ENCODE results near the gene HYI. TPM values are rescaled to one million over a fixed set of nuclear protein-coding genes. Genes with fewer than 3 reads are reported as not detected.
"Not testable (repeated sequence)": the region's sequence is repeated elsewhere in the genome, so short reads cannot be mapped to it uniquely, and the experiment has no call there.

The HYI gene
- polyA plus RNA-seq, 12 donors, result 14.5 to 36.8 (median 20.7) TPM; not detected in 1

DNA sequence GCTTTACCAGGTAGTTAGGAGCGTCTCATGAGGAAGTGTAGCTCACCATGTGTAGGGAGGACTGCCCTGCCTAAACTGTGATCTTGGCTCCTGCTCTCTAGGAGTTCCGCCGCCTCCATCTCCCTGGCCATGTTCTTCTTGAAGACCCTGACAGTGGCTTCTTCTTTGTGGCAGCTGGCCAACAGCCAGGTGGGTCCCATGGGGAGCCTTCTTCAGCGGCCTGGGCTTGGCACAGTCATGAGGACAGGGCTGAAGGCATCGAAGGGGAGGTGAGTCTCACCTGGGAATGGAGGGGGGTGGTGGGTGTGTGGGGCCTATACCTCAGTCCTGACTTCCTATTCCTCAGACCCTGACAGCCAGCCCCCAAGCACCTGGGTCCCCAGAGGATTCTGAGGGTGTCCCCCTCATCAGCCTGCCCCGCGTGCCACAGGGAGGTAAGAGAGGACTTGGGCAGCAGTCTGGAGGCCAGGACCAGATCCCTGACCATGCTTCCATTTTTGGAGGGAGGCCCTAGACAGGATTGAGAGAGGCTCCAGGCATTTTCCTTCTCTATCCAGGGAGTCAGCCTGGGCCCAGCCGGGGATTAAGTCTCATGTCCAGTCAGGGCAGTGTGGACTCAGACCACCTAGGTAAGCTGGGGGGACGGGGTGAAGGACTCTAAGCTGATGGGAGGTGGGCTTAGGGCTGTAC, 21.4 kb downstream of the HYI start:
- no peak for DNase-seq

DNA sequence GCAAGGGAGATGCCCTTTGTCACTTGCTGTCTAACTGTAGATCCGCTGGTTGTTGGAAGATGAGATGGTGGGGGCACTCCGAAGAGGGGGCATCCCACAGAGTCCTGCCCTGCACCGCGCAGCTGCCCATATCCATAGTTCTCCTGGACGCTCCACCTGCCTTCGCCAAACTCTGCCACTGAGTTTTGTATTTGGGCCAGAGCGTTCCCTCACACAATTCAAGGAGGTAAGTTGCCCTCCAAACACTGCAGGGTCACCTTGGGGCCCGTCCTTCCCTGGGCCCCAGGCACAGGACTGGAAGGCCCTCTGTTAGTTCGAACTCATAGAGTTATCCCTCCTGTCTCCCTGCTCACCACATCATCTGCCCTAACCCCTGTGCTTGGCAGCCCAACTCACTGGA, 22.1 kb downstream of the HYI start:
- DNase-seq, result no peak

DNA sequence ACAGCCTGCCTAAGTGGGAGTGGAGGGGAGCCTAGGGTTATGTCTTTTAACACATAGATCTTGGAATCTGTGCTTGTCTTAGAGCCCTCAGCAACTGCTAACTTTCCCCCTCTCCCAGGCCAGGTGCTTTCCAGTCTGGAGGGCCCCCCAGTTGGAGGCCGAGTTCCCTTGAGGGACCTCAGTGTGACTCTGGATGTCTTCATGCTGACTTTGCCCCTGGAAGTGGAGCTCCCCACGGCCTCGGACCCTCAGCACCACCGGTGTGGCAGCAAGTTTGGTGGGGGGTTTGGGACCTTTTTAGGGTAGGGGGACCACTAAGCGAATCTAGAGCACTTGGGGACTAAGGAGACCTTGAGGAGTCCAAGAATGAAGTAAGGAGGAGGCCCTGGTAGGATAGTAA, 22.9 kb downstream of the HYI start:
- DNase-seq, result no peak

DNA sequence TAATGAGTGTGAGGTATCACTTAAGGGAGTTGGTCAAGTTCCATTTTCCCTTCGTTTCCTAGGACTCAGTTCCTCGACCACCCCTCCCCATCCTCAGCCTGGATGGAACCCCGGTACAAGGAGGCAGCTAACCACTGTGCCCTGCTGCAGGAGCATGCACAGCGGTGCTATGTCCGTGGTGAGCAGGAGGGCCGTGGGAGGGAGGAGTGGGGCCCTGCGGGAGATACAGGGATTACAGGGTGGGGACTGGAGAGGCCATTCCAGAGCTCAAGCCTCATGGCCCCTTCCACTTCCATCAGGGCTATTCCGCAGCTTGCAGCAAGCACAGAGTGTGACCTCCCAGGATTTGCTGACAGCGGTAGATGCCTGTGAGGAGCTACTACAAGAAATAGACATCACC, 25.8 kb downstream of the HYI start:
- no peak for DNase-seq

DNA sequence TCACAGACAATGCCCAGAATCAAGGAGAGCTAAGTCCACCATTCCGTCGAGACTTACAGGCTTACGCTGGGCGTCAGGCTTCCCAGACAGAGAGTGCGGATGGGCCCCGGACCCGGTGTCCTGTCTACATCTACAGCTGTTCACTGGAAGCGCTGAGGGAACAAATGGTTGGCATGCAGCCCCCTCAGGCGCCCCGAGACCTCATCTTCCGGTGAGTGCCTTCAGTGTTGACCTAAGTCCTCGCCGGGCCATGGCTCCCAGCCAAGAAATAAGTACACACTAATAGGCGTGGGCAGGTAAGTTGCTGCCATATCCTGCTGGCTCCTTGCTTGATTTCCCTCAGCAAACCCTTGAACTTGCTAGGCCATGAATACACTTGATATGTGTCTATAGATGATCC, 26.2 kb downstream of the HYI start:
- DNase-seq, result no peak

DNA sequence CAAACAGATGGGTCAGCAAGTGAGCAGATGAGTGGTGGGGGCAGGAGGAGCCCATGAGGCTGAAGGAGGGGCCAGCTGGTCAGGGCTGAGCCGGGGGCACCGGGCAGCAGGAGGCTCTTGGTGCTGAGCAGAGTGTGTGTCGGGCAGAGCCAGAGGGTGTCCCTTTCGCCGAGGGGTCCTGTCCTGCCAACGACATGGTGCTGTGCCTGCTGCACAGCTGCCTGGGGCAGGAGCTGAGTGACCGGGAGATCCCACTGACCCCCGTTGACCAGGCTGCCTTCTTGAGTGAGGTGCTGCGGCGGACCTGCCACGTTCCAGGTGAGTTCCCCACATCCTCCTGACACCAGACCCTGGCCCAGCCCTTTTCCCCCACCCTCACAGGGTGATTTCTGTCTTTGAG, 27.5 kb downstream of the HYI start:
- DNase-seq, result no peak

DNA sequence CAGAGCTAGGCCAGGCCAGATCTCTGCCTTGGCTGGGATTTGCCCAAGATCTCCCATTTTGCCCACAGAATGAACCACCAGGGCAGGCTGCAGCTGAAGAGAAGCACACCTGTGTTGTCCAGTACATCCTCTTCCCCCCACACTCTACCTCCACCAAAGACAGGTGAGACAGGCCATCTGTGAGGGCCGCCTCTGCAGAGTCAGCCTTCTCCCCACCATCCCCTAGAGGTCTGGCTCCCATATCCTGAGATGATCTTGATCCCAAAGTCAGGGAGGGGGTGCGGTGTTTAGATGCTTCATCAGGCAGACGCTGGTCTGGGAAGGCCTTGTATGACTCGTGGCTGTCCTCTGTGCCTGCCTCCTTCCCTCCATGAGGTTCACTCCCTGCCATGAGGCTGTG, 28.7 kb downstream of the HYI start:
- DNase-seq, result no peak

DNA sequence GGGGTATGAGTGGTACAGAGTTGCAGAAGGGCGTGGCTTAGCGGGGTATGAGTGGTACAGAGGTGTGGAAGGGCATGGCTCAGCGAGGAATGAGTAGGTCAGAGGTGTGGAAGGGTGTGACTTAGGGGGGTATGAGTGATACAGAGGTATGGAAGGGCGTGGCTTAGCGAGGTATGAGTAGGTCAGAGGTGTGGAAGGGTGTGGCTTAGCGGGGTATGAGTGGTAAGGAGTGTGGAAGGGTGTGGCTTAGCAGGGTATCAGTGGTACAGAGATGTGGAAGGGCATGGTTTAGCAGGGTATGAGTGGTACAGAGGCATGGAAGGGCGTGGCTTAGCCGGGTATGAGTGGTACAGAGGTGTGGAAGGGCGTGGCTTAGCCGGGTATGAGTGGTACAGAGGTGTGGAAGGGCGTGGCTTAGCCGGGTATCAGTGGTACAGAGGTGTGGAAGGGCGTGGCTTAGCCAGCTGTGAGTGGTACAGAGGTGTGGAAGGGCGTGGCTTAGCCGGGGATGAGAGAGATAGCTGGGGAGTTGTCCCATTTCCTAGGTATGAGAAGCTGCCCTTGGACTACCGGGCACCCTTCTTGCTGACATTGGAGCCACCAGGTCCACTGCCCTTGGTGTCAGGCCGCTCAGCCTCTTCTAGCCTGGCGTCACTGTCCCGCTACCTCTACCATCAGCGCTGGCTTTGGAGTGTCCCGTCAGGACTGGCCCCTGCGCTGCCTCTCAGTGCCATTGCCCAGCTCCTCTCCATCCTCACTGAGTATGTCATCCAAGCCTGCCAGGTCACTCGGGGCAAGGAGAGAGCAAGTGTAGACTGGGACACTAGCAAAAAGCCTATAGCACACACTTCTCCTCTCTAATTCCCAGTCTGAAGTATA, 29.8 kb downstream of the HYI start:
- no peak for DNase-seq

DNA sequence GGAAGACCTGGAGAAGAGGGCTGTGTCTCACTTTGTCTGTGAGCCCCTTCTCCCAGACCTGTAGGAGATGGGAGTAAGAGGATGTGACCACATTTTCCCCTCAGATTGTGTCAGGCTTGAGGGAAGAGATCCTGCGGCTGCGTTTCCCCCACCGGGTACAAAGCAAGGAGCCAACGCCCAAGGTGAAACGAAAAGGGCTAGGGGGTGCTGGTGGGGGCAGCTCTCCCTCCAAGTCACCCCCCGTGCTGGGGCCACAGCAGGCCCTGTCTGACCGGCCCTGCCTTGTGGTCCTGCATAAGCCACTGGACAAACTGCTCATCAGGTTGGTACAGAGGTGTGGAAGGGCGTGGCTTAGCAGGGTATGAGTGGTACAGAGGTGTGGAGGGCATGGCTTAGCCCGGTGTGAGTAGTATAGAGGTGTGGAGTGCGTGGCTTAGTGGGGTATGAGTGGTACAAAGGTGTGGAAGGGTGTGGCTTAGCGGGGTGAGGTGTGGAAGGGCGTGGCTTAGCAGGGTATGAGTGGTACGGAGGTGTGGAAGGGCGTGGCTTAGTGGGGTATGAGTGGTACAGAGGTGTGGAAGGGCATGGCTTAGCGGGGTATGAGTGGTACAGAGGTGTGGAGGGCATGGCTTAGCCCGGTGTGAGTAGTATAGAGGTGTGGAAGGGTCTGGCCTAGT, 30.6 kb downstream of the HYI start:
- no peak for DNase-seq

DNA sequence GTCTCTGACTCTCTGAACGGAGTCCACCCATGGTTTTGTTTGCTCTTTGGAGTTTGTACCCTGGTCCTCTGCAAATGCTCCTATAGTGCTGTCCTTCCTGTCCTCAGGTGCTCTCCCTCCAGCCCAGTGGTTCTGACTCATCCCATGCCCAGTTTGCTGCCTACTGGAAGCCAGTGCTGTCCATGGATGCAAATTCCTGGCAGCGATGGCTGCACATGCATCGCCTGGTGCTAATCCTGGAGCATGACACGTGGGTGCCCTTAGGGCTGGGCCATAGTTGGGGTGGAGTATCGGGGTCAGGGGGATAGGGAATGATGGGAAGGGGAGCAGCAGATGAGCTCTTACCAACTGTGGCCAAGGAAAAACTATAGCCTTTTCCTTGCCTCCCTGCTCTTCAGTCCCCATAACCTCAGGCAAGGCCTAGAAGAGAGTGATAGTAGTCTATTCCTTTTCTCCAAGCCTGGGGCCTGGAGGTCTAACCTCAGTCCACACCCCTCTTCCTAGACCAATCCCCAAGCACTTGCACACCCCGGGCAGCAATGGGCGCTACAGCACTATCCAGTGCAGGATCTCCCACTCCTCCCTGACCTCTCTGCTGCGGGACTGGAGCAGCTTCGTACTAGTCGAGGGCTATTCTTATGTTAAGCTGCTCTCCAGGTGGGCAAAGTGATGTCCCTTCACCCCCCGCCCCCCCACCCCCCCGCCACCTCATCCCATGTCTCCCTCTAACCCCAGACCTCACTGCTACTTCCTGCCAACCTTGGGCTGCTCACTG, 31.6 kb downstream of the HYI start:
- DNase-seq, result no peak

DNA sequence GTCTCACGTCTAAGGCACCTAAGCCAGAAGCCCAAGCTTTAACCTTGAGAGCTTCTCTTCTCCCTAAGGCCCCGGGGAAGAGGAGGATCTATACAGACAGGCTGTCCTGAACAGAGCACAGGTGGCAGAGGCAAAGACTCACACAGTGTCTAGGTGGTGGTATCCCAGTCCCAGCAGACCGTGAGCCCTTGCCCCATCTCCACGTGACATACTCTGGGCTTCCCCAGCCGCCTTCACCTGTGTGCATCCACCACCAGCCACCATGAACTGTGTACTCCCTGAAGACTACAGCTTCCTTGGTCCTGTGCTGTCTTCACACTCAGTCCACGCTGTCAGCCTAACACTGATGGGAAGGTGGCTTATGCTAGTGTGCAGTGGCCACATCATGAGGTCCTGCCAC, 32.3 kb downstream of the HYI start:
- DNase-seq, result no peak

DNA sequence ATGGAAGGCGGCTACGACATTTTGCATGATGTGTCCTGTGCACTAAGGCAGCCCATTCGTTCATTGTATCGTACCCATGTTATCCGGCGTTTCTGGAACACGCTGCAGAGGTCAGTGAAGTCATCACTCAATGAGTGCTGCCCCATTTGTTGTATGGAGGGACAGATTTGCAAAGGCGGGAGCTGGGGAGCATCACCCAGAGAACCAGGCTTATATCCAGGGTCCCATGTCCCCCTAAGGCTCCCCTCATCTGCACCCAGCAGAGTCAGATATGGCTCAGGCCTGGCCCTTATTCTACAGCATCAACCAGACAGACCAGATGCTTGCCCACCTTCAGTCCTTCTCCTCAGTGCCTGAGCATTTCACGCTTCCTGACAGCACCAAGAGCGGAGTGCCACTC, 32.9 kb downstream of the HYI start:
- DNase-seq, result no peak

DNA sequence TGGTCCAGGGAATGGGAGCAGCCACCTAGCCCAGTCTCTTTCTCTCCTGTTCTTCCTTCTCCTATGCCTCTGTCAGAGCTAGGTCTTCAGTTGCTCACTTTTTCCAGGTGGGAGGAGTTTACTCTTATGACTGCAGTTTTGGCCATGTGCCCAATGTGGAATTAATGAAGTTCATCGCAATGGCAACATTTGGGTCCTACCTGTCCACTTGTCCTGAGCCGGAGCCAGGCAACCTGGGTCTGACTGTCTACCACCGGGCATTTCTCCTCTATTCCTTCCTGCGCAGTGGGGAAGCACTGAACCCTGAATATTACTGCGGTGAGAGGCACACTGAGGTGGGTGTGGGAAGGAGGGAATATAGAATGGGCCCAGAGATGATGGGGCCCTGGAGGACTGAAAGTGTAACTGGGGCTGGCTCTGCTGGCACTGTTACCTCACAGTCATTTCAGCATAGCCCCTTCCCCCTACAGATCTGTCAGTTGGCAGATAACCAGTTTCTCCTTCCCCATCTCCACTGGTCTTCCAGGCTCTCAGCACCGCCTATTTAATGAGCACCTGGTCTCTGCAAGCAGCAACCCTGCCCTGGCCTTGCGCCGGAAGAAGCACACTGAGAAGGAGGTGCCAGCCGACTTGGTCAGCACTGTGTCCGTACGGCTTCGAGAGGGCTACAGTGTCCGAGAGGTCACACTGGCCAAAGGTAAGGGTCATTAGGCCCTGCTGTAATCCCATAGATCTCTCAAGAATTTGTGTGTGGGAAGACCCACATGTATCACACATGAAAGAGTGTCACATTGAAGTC, 33.9 kb downstream of the HYI start:
- DNase-seq, result no peak

DNA sequence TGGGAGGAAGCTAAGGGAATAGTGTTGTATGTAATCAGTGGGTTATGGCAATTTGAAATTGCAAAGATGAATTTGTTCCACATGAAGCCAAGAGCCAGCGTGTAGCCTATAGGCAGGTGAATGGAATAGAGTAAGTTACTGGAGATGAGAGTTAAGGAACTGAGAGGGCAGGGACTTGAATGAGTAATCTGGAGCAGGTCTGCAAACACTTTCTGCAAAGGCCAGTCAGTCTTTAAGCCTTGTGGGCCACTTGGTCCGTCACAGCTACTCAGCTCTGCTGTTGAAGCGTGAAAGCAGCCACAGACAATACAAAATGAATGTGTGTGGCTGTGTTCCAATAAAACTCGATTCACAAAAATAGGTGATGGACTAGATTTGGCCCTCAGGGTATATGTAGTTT, 34.9 kb downstream of the HYI start:
- no peak for DNase-seq

DNA sequence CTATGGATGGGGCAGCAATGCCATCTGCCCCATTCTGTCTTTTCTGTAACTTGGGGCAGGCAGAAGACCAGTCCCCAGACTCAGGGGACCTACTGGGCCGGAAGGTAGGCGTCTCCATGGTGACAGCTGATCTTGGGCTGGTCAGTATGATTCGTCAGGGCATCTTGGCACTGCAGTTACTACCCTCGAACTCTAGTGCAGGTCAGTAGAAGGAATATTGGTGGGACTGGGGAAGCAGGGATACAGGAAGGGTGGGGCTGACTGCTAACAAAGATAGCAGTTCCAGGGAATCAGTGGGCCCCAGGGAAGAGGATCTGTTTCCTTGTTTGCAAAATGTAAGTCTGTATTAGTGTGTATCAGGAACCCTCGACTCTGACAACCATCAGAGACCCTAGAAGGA, 37.8 kb downstream of the HYI start:
- DNase-seq, result no peak

DNA sequence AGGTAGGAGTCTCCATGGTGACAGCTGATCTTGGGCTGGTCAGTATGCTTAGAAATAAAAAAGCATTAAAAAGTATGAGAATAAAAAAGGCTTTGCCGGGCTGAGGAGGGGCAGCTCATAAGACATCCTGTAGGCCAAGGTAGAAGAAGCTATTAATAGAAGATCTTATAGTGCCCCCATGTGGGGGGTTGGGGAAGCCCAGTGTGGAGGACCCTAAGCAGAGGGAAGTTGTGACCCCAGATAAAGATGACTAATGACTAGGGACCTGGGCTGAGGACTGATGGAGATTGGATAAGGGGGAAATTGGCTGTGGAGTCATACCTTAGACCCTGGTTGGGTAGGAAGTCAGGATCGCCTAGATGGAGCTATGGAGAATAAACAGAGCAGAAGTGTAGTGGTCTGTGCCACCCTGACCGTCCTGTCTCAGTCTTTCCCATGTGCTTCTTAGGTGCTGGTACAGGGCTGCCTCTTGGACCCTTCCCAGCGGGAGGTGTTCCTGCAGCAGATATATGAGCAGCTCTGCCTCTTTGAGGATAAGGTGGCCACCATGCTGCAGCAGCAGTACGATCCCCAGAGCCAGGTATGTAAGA, 39.0 kb downstream of the HYI start:
- peak; percentile 31 for DNase-seq

DNA sequence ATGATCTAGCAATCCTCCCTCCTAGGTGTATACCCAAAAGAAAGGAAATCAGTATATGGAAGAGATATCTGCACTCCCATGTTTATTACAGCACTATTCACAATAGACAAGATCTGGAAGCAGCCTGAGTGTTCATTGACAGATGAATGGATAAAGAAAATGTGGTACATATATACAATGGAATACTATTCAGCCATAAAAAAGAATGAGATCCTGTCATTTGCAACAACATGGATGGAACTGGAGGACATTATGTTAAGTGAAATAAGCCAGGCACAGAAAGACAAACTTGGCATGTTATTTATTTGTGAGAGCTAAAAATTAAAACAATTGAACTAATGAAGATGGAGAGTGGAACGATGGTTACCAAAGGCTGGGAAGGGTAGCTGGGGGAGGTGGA, 40.3 kb downstream of the HYI start:
- DNase-seq, result not testable (repeated sequence)

DNA sequence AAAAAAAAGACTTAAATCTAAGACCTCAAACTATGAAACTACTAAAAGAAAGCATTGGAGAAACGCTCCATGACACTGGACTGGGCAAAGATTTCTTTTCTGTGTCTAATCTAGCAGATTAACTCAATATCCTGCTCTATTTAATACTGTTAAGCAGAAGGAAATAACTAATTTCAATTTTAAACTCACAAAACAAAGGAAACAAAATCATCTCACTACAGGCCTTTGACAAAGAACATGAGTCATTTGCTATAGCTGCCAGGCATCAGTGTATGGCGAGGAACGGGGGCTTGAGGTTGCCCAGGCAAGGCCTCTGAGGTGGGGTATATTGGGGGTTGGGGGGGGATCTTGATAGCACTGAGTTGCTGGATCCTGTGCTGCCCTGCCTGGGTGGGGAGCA, 43.2 kb downstream of the HYI start:
- DNase-seq, result no peak

DNA sequence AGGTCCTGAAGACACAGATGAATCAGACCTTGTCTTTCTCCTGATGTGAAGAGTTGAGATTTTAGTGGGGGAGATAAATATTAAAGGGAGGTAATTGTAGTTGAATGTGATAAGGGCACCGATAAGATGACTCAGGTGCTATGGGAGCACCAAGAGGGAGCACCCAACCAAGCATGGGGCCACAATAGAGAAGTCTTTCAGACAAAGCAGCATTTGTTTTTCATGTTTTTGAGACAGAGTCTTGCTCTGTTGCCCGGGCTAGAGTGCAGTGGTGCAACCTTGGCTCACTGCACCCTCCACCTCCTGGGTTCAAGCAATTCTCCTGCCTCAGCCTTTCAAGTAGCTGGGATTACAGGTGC, 47.9 kb downstream of the HYI start:
- DNase-seq, result no peak

DNA sequence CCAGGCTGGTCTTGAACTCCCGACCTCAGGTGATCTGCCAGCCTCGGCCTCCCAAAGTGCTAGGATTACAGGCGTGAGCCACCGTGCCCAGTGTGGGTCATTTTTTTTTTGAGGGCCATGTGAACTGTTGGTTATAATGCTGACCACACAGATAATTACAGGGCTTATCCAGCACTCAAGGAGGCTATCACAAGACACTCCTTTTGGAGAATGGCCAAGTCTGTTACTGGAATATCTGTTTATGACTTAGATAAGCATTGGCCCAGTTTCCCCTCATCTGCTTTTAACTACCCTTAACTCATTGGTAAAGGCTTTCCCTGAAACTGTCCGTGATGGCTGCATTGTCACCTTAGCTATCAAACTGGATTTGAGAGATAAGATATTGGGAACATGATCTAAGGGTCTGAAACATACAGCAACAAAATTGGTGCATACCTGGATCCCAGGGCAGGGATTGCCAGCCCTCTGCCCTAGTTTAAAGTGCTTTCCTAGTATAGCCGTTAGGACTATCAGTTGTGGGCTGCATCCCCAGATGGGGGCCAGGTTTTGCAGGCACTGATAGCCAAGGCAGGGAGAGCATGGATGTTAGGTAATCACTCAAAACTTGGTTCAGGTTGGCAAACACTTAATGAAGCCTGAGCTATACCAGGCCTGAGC, 48.4 kb downstream of the HYI start:
- no peak for DNase-seq
